ENCODE measurements around the gene MYO1D.
"Not testable (repeated sequence)": the region's sequence is repeated elsewhere in the genome, so short reads cannot be mapped to it uniquely, and the experiment has no call there.

MYO1D gene

GRCh38 chr17:32719689-32720088 is 157.2 kb downstream of the MYO1D start:
- DNase-seq, result no peak

GRCh38 chr17:32714922-32715321 is 162.0 kb downstream of the MYO1D start:
- DNase-seq, result not testable (repeated sequence)

- DNase-seq, result not testable (repeated sequence)
These were observed 162.7 kb downstream of the MYO1D start for GRCh38 chr17:32714206-32714605.

- DNase-seq, result no peak
These were observed 163.8 kb downstream of the MYO1D start for GRCh38 chr17:32713081-32713480.

GRCh38 chr17:32709562-32709961 is 167.4 kb downstream of the MYO1D start:
- no peak for DNase-seq

GRCh38 chr17:32701871-32702270 is 175.1 kb downstream of the MYO1D start:
- DNase-seq, result no peak

- no peak for DNase-seq
These were observed 177.7 kb downstream of the MYO1D start for GRCh38 chr17:32699247-32699646.

GRCh38 chr17:32697728-32698625 is 178.9 kb downstream of the MYO1D start:
- no peak for DNase-seq

GRCh38 chr17:32696426-32696825 is 180.5 kb downstream of the MYO1D start:
- no peak for DNase-seq

- no peak for DNase-seq
These were observed 181.1 kb downstream of the MYO1D start for GRCh38 chr17:32695864-32696263.

- DNase-seq, result no peak
These were observed 183.6 kb downstream of the MYO1D start for GRCh38 chr17:32693194-32693897.

GRCh38 chr17:32692179-32692578 is 184.7 kb downstream of the MYO1D start:
- no peak for DNase-seq

GRCh38 chr17:32689348-32689747 is 187.6 kb downstream of the MYO1D start:
- no peak for DNase-seq

- no peak for DNase-seq
These were observed 188.7 kb downstream of the MYO1D start for GRCh38 chr17:32688221-32688620.

- DNase-seq, result no peak
These were observed 192.6 kb downstream of the MYO1D start for GRCh38 chr17:32684087-32684958.

- DNase-seq, result no peak
These were observed 203.0 kb downstream of the MYO1D start for GRCh38 chr17:32673964-32674363.

GRCh38 chr17:32672711-32673110 is 204.2 kb downstream of the MYO1D start:
- no peak for DNase-seq

- DNase-seq, result no peak
These were observed 205.0 kb downstream of the MYO1D start for GRCh38 chr17:32671896-32672295.

GRCh38 chr17:32664936-32665583 is 211.9 kb downstream of the MYO1D start:
- no peak for DNase-seq

GRCh38 chr17:32660496-32660985 is 216.4 kb downstream of the MYO1D start:
- DNase-seq, result no peak

- DNase-seq, result peak; percentile 87
These were observed 217.5 kb downstream of the MYO1D start for GRCh38 chr17:32659419-32659842.

All from activated CD8-positive, alpha-beta memory T cell treated with anti-CD3 and anti-CD28 coated beads for 24 hours (primary cell).